SKM-1 (cell line): ENCODE data around the gene TSPEAR.
"Not testable (repeated sequence)": the region's sequence is repeated elsewhere in the genome, so short reads cannot be mapped to it uniquely, and the experiment has no call there.

ENCODE experiments used
- DNase-seq: peaks from one replicate; lab custom pipeline; 2025; ENCODE audit not compliant: unreplicated experiment; lab: John Stamatoyannopoulos, UW

TSPEAR gene

GRCh38 chr21:44494418-44494817 lies 217.0 kb downstream of the TSPEAR start:
- no peak for DNase-seq

GRCh38 chr21:44492567-44493385 lies 218.6 kb downstream of the TSPEAR start:
- no peak for DNase-seq

GRCh38 chr21:44490816-44491215 lies 220.6 kb downstream of the TSPEAR start:
- no peak for DNase-seq

- DNase-seq: no peak
Measured at GRCh38 chr21:44490405-44490804, 221.0 kb downstream of the TSPEAR start.

DNA sequence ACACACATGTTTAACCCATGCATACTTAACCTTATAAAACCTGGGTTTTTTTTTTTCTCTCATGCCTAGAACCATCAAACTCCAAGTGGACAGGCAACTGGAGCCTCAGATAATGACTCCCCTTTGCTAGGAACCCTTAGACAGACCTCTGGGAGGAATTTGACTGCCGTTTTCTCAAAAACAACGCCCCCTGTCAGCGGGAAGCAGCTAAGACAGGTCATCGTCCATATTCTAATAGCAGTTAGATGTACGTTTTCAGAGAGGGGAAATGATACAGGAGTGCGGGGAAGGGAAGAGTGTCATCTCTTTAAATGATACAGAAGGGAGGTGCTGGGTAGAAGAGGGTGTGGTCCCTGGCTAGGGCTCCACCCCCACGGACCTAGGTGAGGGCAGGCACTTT lies 221.4 kb downstream of the TSPEAR start:
- no peak for DNase-seq

GRCh38 chr21:44487831-44488230 lies 223.5 kb downstream of the TSPEAR start:
- DNase-seq: no peak

GRCh38 chr21:44486302-44486701 lies 225.1 kb downstream of the TSPEAR start:
- no peak for DNase-seq

DNA sequence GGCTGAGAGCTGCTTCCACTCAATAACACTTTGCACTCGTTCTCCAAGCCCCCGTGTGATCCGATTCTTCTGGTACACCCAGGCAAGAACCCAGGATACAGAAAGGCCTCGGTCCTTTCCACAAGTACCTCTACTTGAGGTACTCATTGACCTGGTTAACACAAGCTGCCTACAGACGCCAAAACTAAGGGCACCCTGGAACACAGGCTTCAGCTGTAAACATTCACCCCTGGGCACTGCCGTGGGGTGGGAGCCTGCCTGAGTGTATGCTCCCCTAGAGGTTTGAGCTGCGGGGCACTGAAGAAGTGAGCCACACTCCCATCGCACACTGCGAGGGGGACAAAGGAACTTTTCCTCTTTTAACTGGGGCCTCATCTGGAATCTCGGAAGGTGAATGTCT lies 225.6 kb downstream of the TSPEAR start:
- no peak for DNase-seq

DNA sequence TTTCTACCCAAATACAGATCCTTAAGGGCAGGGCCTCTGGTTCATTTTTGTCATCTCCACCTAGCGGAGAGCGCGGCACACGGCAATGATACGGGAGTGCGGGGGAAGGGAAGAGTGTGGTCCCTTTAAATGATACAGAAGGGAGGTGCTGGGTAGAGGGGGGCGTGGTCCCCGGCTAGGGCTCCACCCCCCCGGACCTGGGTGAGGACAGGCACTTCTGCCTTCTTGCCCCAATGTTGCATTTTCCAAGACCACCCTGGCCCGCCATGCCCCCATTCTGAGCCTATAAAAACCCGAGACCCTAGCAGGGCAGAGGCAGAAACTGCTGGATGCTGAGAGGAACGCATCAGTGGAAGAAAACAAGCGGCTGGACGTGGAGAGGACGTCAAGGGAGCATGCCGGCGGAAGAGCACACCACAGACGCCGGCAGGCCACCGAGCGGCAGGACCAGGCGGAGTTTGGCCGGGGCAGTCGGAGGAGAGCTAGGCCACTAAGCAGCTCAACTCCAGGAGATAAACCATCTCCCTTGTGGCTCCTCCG lies 226.0 kb downstream of the TSPEAR start:
- DNase-seq: no peak

DNA sequence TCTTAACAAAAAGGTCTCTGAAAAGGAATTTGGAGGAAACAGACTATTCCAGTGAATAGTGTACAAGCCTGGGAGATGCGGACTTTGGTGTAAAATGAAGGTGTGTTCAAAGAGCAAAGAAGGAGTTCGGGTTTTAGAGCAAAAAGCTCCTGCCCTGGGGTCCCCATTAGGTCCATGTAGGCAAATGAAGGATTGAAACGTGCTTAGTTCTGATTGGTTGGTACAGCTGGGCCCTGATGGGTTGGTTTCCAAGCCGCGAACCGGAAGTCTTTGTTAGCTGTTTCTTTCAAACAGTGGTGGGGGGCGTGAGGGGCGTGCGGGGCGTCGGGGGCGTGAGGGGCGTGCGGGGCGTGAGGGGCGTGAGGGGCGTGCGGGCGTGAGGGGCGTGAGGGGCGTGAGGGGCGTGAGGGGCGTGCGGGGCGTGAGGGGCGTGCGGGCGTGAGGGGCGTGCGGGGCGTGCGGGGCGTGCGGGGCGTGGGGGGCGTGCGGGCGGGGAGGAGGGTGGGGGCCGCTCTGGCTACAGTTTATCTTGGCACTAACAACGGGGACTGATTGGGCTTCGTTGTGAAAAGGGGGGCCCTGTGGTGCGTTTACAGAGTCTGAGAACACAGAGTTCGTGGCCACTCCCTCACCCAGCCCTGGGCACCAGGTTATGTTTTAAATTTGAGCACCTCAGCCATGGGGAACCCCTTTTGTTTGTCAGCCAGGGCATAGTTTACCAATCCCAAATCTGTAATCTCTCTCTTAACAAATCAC lies 226.7 kb downstream of the TSPEAR start:
- DNase-seq: no peak

DNA sequence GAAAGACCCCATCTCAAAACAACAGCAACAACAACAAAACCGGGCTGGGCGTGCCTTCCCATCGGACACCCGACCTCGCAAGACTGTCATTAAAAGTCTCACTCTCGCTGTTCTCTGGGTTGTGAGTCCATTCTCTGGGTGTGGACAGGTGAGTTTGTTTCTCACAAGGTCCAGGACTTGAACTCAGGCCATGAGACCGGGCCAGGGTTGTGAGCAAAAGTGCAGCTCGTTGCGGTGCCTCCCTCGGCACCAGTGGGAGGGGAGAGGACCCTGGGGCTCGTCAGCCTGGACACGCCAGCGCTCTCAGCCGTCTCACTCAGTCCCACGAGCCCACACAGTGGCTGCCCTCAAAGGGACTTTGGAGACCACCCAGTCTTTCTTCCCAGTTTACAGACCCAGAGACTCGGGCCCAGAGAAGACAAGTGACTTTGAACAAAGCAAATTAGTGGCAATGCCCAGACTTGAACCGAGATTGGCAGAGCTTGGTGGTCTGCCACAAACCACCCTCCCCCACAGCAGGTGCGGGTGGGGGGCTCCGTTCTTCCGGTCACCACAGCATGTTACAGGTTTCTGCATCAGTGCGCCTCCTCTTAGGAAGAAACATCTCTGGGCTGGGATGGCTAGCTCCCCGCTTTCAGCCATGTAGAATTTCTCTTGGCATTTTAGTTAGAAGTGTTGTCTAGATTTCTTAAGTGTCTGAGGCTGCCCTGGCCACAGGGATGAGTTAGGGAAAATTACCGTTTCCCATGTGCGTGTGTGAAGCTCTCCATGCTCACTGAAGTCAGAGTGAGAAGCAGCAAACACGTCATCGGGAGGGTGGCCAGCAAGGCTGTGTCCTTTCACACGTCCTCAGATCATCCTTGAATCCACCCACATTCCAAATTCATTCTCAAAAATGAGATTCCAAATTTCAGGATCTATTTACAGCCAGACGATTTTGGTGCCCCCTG lies 227.8 kb downstream of the TSPEAR start:
- no peak for DNase-seq

GRCh38 chr21:44482581-44483287 lies 228.6 kb downstream of the TSPEAR start:
- DNase-seq: no peak

DNA sequence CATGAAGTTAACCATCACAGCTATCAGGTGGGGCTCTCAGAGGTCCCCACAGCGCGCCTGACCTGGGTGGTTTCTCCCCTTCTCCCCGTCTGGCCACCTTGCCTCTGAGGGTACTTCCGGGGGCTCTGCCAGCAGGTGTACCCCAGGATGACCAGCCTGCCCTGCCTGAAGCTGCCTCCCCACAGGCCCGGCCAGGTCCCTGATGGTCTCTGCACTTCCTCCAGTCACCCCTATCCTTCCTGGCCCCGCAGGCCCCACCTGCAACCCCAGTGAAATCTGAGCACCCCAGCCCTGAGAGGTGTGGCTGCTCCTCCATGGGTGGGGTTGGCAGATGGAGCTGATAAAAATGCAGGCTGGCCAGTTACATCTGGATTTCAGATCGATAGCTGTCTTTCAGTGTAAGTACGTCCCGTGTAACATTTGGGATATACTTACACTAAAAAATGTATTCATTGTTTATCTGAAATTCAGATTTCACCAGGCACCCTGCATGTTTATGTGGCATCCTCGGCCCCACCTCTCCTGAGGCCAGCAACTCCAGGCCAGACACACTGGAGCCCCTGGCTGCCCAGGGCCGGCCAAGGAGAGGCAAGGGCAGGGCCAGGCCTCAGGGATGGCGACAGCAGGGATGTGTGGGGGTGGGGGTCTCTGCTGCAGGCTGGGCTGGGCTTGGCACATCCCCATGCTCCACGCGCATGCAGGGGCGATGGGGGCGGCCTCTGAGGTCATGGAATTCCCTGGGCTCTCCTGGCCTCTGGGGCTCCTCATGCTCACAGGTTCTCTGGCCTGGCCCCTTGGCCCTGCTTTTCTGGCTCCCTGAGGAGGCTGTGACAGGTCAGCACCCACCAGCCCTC lies 230.9 kb downstream of the TSPEAR start:
- DNase-seq: no peak

DNA sequence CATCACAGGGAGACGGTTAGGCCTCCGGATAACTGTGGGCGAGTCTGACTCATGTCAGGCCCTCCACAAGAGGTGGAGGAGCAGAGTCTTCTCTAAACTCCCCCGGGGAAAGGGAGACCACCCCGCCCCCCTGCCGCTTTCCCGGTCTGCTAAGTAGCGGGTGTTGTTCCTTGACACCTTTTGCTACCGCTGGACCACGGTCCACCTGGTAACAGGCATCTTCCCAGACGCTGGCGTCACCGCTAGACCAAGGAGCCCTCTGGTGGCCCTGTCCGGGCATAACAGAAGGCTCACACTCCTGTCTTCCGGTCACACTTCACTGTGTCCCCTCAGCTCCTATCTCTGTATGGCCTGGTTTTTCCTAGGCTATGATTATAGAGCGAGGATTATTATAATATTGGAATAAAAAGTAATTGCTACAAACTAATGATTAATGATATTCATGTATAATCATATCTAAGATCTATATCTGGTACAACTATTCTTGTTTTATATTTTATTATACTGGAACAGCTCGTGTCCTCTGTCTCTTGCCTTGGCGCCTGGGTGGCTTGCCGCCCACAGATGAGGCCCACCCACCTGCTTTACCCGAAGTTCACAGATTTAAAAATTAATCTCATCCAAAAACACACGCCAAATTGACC lies 231.7 kb downstream of the TSPEAR start:
- DNase-seq: not testable (repeated sequence)

DNA sequence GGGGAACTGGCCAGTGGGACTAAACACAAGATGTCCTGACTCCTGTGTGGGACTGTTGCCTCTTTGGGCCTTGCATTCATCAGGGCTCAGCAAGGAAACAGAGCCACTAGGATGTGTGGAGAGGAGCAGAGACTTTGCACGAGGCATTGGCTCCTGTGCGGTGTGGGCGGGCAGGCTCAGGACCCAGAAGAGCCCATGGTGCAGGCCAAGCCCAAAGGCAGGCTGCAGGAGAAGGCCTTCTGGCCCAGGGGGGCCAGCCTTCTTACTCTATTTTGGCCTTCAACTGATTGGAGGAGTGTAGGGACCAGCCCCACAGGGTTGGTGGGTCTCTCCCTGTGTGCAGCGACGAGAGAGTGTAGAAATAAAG lies 232.6 kb downstream of the TSPEAR start:
- no peak for DNase-seq

GRCh38 chr21:44478124-44478800 lies 233.1 kb downstream of the TSPEAR start:
- no peak for DNase-seq

- no peak for DNase-seq
Measured at GRCh38 chr21:44477712-44478111, 233.7 kb downstream of the TSPEAR start.

DNA sequence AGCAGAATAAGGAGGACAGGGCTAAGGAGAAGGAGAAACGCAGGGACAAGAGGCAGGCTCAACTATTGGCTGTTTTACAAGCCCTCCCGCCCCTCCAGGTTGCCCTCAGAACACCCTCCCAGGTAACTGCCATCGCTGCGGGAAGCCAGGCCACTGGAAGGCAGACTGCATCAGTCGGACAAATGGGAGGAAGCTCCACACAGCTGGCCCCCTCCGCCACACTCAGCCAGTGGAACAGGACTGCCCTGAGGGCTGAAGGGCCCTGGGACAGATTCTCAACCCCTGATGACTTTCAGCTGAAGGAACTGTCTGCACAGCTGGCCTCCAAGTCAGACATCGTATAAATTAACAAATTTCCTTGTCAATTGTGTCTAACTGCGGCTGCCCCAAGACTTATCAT lies 234.2 kb downstream of the TSPEAR start:
- DNase-seq: no peak
